GM21619 (cell line): ENCODE measurements around the gene MYCT1.
"Not testable (repeated sequence)": the region's sequence is repeated elsewhere in the genome, so short reads cannot be mapped to it uniquely, and the experiment has no call there.

ENCODE experiments used
- ATAC-seq: cut with Tn5 transposase; IDR thresholded peaks from one replicate; pipeline ENCODE4 v1.9.1; 2021; ENCODE audit not compliant: unreplicated experiment

Gene MYCT1, protein sequence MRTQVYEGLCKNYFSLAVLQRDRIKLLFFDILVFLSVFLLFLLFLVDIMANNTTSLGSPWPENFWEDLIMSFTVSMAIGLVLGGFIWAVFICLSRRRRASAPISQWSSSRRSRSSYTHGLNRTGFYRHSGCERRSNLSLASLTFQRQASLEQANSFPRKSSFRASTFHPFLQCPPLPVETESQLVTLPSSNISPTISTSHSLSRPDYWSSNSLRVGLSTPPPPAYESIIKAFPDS

DNA sequence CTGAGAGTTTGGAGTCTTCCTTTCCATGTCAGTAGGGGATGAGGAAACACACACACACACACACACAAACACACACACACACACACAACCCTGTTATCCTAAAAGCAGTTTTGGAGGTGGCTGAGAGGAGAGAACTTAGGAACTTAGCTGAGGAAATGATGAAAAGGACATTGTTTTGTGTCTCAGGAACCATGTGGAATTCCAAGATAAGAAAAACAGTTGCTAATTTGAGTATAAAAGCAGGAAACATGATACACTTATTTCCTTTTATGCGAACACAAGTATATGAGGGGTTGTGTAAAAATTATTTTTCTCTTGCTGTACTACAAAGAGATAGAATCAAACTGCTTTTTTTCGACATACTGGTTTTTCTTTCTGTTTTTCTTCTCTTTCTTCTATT, at the start of gene MYCT1:
Gene MYCT1, plus strand, starts transcription at position 264 of the 400 bp plus-strand sequence. Its CDS starts 6 bp downstream, at position 270.
- no peak for ATAC-seq

- no peak for ATAC-seq
These were observed 49.6 kb upstream of the MYCT1 start for GRCh38 chr6:152648105-152648504.

GRCh38 chr6:152651986-152652385, 45.7 kb upstream of the MYCT1 start:
- no peak for ATAC-seq

DNA sequence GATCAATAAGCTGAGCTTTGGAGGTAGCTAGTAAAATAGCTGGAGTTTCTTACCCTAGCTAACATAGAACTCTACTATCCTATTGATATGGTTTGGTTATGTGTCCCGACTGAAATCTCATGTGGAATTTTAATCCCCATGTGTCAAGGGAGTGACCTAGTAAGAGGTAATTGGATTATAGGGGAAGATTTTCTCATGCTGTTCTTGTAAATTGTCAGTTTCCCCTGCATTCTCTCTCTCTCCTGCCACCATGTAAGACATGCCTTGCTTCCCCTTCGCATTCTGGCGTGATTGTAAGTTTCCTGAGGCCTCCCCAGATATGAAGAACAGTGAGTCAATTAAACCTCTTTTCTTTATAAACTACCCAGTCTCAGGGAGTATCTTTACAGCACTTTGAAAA, 35.9 kb upstream of the MYCT1 start:
- ATAC-seq, result no peak

DNA sequence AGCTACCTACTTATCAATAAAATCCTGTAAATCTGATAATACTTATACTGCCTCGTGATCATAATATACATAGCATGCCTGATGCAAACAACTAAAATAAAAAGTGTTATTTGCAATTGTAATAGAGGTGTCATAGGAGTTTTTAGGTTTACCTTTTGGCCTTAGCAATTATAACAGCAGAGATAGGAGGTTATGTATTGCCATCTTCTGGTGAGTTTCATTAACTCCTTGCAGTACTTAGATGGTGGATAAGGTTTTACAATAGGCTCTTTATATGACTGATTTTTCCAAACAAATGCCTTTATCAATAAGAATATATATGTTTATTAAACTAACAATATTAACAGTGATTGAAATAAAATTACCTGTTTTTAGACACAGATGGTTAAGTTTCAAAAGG, 27.8 kb upstream of the MYCT1 start:
- ATAC-seq, result no peak

DNA sequence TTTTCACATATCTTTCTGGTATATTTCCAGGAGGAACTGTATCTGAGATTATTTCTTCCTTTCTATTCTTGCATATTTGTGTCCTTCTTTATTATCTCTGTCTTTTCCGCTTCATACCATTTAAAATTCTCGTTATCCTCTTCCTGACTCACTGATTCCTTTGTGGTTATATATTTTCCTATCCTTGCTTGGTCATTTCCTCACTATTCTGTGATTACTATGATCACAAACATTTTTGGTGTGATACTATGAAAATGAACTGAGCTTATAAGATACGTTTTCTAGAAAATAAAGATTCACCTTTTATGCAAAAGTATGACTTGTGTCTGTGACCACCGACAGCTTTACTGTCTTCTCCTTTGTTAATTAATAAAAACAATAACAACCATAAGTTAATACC, 26.5 kb upstream of the MYCT1 start:
- no peak for ATAC-seq

GRCh38 chr6:152673236-152673635, 24.5 kb upstream of the MYCT1 start:
- no peak for ATAC-seq

GRCh38 chr6:152680151-152680550, 17.5 kb upstream of the MYCT1 start:
- no peak for ATAC-seq

DNA sequence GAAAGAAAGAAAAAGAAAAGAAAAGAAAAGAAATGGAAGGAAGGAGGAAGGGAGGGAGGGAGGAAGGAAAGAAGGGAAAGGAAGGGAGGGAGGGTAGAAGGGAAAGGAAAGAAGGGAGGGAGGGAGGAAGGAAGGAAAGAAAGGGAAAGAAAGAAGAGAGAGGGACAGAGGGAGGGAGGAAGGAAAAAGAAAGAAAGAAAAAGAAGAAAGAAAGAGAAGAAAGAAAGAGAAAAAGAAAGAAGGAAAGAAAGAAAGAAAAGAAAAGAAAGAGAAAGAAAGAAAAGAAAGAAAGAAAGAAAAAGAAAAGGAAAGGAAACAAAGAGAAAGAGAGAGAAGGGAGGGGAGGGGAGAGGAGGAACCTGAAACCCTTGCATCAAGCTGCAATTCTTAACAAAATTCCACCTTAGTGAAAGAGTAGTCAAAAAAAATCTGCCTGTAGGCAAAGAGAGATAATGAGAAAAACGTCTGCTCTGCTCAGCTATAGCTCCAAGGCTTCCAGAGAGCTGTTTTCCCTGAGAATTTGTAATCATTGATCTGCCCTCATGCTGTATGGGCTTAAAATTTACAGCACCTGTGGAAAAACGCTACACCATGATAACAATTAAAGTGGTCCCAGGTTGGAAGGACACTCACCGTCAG, 16.7 kb upstream of the MYCT1 start:
- ATAC-seq, result no peak

- no peak for ATAC-seq
These were observed 15.6 kb upstream of the MYCT1 start for GRCh38 chr6:152682141-152682540.

DNA sequence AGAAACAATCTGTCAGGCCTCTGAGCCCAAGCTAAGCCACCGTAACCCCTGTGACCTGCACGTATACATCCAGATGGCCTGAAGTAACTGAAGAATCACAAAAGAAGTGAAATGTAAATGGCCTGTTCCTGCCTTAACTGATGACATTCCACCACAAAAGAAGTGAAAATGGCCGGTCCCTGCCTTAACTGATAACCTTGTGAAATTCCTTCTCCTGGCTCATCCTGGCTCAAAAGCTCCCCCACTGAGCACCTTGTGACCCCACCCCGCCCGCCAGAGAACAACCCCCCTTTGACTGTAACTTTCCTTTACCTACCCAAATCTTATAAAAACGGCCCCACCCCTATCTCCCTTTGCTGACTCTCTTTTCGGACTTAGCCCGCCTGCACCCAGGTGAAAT, 14.8 kb upstream of the MYCT1 start:
- ATAC-seq, result not testable (repeated sequence)

DNA sequence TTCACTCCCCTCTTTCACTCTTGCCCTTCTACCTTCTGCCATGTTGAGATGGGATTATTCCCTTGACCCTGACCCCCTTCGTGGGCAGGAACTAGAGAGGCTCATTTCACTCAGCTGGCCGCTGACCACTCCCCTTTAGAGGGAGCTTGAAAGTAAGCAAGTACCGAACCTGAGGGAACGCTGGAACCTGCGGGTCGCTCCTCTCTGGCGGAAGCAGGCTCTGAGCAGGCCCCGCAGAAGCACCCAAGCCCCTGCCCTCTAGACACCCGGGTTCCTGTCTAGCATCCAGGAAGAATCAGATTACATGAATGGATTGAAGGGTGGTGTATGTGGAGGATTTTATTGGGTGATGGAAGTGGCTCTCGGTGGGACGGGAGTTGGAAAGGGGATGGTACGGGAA, 11.9 kb upstream of the MYCT1 start:
- ATAC-seq, result no peak

GRCh38 chr6:152695372-152696045, 2.2 kb upstream of the MYCT1 start:
- no peak for ATAC-seq

DNA sequence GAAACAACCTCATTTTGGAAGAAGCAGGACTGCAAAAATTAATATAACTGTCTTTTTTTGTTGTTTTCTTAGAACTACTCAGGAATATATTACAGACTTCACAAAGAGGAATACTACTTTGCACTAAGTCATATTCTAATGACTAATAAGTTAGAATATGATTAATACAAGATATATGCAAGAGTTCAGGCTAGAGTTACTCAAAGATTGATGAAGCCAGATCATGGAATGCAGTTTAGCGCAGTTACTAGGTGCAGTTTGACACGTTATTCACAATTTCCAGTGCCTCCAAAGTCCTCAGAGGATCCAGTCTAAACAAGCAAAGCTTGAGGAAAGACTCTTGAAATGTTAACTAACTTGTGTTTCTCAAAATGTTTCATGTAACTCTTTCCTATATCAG, 1.2 kb upstream of the MYCT1 start:
- ATAC-seq, result no peak

GRCh38 chr6:152698692-152699091, 995 bp downstream of the MYCT1 start:
- no peak for ATAC-seq

DNA sequence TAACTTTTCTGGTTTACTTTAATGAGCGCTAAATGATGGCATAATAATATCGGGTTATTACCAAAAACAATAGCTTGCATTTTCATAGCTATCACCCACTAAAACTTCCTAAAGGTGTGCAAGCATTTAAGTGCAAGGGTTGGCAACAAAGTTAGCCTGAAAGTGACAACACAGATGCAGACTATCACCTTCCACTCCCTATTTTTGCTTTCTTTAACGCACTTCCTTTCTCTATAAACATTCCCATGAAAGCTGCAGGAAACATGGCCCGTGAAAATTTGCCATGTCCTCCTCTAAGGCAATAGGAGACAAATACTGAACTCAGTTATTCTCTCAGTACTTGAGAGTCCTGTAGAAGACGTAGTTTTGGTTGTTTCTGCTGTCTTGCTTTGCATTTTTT, 2.7 kb downstream of the MYCT1 start:
- no peak for ATAC-seq

DNA sequence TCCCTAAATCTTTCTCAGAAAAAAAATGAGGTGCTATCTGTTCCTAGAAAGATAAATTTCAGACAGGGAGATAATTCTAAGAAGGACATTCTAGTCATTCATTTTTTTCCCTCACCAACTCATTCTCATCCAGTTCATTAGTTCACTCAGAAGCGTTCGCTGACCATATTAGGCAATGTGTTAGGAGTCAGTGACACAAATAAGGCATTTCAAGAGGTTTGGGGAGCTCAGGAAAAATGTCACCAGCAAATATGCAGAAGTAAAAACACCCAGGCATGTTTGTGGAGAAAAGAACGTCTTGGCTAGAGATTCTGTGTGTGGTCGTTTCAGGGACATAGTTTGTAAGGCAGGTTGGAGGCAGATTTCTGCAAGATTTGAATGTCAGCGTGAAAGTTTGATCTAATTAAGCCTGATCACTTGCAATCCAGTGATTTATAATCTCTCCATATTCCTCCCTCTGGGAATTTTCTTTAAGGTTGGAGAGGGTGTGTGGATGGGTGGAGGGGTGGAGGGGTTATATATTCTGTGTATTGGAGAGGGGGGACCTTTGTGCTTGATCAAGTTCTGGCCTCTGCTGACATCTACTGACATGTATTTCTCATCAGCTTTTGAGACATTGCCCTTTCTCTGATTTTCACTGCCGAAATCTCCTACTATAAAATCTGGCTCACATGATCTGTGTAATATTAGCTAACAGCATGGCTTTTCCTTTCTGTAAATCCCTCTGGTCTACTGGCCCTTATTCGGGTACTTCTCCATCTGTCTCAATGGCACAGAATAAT, 3.6 kb downstream of the MYCT1 start:
- no peak for ATAC-seq

GRCh38 chr6:152701863-152702401, 4.2 kb downstream of the MYCT1 start:
- ATAC-seq, result no peak

DNA sequence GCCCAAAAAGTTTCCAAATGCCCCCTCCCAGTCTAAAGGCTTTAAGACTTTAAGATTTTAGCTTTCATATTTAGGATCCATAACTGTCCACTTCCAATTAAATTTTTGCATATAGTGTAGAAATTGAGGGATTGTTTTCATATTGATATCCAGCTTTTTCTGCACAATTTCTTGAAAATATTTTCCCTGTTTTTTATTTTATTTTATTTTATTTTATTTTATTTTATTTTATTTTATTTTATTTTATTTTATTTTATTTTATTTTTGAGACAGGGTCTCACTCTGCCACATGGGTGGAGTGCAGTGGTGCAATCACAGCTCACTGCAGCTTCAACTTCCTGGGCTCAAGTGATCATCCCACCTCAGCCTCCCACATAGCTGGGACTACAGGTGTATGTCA, 6.1 kb downstream of the MYCT1 start:
- ATAC-seq, result not testable (repeated sequence)

DNA sequence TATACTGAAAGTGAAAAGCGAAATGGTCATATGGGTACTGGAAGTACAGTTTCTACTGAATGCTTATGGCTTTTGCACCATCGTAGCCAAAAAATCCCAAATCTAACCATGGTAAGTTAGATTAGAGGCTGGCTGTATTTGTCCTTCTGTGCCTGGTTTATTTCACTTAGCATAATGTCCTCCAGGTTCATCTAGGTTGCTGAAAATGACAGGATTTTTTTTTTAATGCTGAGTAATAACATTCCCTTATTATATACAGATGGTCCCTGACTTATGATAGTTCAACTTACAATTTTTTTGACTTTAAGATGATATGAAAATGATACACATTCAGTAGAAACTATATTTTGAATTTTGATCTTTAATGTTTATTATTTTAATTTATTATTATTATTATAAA, 7.6 kb downstream of the MYCT1 start:
- ATAC-seq, result no peak

- ATAC-seq, result no peak
These were observed 18.6 kb downstream of the MYCT1 start for GRCh38 chr6:152716322-152716721.
